Stimulated activated CD4-positive, alpha-beta T cell treated with anti-CD3 and anti-CD28 coated beads, Interleukin-12 subunit alpha, Interleukin-12 subunit beta, amount 100 ng/mL, for 48 hours (primary cell): ENCODE measurements around the gene TBC1D4.
A peak's percentile ranks its signal among the peaks of the same experiment; 100 is the strongest.

ENCODE experiments used
- DNase-seq, 3 donors: peaks; one replicate each; pipeline ENCODE4 v3.0.0-alpha.2; 2020; ENCODE audit warnings: low read depth in 2 of 3, low spot score in 1 of 3

TBC1D4 gene

GRCh38 chr13:75486146-75487062 lies 4.4 kb upstream of the TBC1D4 start:
- DNase-seq: no peak

GRCh38 chr13:75485286-75486062 lies 3.5 kb upstream of the TBC1D4 start:
- no peak for DNase-seq

DNA sequence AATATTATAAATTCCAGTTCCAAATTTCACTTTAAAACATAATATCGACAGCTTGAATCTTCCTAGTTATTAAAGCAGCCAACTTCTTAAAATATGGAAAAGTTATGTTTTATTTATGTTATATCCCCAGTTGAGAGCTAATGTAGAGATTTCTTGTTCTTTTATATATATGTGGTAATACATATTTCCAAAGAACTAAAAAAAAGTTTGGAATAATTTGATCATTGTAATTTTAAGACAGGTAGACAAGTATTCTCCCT lies 781 bp upstream of the TBC1D4 start:
- no peak for DNase-seq

DNA sequence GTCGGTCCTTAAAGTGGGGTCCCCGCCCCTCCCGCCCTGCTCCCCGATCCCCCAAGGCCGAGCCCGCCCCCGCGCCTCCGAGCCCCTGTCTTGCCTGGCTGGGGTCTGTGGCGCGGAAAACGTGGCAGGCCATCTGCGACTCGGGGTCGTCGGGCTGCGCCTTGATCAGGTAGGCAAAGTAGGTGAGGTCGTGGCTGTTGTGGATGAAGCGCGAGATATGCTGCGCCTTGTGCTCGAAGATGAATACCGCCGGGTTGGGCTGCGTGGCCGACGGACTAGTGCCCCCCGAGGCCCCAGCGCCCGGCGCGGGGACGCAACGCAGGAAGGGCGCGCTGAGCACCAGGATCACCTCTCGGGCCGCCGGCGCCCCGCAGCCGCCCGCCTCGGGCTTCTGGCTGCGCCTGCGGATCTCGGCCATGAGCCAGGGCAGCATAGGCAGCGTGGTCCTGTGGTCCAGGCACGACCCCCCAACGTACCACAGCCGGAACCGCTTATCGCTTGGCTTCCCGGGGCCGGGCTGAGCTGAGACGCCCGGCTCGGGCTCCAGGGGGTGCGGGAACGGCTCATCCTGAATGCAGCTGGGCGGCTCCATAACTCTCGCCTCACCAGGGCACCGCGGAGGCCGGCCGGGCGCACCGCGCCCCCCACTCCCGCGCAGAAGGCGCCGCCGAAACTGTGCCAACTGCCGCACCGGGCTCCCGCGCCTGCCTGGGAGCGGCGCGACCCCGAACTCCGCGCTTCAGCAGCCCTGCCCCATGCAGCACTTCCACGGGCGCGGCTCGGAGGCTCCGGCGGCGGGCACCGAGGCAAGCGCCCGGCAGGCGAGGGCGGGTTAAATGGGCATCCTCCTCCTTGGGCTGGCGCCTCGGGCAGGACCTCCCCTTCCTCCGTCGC lies 546 bp downstream of the TBC1D4 start:
- DNase-seq: no peak

DNA sequence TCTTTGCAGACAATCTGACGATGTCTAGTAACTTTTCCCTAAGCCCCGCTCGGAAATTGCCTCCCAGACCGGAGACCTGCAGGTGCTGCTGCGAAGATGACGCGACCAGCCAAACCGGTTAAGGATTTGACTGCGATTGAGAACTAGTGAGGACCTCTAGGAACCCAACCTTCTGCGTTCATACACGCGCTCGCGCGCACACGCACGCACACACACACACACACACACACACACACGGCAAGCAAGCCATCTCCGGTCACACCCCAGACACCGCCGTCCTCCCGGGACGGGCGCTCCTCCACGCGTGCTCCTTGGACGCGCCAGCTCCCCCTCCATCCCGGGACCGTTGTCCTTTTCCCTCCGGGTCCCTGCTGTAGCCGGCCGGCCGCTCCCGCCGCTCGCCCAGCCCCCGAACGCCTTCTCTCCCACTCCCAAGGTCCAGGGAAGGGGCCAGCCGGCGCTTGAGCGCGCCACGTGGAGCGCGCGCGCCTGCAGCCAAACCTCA lies 1.2 kb downstream of the TBC1D4 start:
- peak in 1 of 3 donors; percentile 20 for DNase-seq

DNA sequence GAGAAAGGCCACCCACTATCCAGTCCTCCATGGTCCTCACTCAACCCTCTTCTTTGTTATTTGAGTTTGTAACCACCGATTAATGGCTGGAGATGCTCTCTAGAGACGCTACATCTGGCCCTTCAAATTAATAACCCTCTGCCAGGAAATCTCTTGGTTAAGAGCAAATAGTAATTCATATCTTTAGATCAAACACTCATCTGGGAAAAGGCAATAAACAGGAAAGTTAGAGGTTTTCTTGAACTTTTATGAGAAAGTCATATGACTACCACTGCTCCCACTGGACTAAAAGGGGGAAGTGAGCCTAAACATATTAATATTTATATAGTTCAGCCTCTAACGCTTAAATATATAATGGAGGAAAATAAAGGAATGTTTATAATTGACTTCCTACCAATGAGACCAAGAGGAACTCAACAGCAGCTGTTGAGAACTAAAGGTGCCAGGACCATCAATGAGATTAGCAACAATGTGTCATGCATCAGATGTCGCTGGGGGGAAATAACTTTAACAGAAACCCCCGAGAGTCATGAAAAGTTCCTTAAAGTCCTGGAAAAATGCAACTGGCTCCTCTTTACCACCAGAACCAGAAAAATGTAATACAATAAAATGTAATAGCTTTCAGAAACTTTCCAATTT lies 2.7 kb downstream of the TBC1D4 start:
- DNase-seq: no peak

DNA sequence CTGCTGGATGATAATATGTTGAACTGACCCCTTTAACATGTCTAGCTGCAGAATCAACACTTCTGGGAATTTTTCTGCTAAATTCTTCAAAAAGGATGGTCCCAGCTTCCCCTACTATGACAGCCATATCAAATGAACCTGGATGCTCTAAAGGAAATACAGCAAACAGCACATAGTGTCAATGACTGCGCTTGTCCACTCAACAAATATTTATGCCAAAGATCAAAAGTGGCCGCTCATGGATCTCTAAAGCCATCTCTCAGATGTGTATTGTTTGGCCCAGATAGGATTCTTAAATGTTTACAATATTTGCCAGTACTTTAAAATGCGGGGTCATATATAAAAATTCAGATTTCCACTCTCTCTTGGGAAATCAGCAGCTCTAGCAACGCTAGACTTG lies 3.3 kb downstream of the TBC1D4 start:
- no peak for DNase-seq

- no peak for DNase-seq
Measured at GRCh38 chr13:75474956-75475355, 7.0 kb downstream of the TBC1D4 start.

DNA sequence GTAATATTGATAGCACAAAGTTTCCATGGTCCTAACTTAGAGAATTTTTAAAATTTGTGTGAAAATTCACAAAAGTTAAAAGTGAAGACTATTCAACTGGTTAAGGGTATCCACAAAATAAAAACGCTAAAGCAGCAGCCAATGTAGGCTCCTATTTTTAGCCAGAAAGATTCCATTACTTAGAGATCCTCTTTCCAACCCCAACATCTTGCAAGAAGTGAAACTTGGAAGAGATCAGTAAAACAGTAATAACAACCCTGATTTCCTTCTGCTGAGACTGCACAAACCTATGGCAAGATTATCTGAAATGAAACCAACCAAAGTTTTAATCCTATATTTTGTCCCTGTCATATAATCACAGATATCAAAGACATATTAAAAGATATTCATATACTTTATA lies 8.5 kb downstream of the TBC1D4 start:
- DNase-seq: no peak

DNA sequence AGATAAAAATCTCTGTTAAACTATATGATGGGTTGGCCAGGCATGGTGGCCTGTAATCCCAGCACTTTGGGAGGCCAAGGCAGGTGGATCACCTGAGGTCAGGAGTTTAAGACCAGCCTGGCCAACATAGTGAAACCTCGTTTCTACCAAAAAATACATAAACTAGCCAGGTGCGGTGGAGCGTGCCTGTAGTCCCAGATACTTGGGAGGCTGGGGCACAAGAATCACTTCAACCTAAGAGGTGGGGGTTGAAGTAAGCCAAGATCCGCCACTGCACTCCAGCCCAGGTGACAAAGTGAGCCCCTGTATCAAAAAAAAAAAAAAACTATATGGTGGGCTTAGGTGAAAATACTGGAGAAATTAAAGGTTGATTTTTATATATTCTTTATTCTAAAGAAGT lies 11.3 kb downstream of the TBC1D4 start:
- no peak for DNase-seq

DNA sequence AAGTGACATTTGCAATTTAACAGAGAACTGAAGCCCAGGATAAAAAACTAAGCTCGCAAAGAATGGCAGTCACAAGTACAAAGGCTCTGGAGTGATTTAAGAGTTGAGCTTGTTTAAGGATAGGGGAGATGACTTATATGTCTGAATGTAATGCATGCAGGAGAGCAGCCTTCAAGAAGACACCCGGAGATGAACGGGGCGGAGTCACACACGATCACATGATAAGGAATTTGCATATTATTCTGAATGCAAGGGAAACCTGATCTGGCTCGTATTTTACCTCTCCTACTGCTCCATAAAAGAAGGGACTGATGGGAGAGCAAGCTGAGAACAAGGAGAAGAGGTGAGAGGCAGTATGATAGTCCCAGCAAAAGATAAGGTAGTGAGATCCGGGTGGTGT lies 12.9 kb downstream of the TBC1D4 start:
- no peak for DNase-seq

DNA sequence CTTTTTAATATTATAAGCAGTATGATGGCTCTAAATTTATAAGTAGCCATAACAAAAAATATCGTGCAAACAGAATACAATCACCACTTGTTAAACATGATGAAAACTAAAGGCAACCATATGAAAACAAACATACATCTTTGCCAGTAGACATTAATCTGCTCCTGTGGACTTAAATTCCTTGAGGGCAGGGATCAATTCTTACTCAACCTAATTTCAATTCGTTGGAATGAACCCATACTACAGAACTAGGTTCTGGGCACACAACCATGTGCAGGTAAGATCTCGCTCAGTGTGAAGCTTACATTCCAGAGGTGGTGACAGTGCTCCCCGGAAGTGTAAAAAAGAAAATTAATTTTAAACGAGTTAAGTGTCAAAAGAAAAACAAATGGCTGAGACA lies 13.4 kb downstream of the TBC1D4 start:
- no peak for DNase-seq

GRCh38 chr13:75468098-75468497 lies 13.9 kb downstream of the TBC1D4 start:
- DNase-seq: no peak

GRCh38 chr13:75467040-75467728 lies 14.8 kb downstream of the TBC1D4 start:
- DNase-seq: no peak

GRCh38 chr13:75465236-75465635 lies 16.7 kb downstream of the TBC1D4 start:
- DNase-seq: no peak

GRCh38 chr13:75461314-75461713 lies 20.7 kb downstream of the TBC1D4 start:
- DNase-seq: no peak

GRCh38 chr13:75460644-75461043 lies 21.3 kb downstream of the TBC1D4 start:
- no peak for DNase-seq

DNA sequence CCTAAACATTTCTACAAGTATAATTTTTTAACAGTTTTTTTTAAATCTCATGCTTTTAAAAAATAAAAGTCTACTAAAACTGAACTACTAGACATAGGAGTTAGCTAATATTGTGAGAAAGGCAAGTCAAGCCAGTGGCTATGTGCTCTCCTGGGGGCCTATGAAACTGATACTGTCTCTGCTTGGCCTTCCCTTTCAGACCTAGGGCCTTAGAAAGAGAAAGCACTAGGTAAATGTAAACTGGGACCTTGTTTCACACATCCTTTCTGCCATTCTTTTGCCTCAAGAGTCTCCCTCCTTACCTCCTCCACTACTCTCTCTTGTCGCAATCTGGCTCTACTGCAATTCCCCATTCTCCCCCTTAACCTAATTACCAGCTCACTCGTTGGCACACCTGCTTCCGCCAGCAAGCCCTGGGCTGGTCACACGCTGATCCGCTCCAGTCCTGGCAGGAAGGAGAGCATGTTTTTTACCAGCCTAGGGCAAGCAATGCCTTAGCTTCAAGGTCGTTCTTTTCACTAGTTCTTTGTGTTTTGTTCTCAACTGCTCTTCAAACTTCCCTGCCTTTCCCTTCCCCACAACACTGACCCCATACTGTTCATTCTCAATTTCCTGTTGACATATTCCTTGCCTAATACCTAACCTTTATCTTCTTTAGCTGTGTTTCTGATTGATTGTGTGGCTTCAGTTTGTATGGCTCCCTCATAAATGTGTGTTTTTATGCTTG lies 23.1 kb downstream of the TBC1D4 start:
- no peak for DNase-seq

DNA sequence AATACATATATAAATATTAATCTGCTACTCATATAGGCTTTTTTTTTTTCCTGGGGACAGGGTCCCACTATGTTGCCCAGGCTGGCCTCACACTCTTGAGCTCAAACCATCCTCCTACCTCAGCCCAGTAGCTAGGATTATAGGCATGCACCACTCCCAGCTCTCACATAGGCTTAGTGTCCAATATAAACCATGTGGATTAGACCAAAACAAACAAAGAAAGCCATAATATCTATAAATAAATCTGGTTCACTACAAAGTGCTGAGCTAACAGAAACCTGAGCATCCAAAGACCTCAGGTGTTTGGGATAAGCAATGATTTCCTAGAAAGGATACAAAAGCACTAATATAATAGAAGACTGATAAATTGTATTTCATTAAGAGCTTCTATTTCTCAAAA lies 26.0 kb downstream of the TBC1D4 start:
- DNase-seq: no peak

DNA sequence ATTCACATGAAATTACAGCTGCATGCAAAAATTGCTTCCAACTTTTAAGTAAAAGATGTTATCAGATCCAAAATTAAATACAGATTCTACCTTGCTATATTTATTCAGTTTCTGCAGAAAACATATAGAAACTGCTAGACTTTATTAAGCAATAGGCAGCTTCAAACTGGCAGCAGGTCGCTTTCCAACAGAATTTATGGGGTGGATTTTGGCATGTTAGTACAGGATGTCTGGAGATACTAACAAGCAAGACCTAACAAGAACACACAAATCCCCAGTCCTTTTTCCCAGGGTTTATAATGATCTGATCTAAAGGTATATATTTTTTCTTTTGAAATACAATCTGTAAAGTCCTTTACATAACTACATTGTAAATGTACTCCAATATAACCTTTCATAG lies 27.5 kb downstream of the TBC1D4 start:
- no peak for DNase-seq
